NT2/D1 (cell line): ENCODE results near the gene PPFIA1.

Source experiments
- DNase-seq: peaks from one replicate; pipeline ENCODE4 v3.0.0-alpha.2; 2011; ENCODE audit warnings: low read depth, low spot score
- H3K27me3 ChIP-seq: 2 replicates; pipeline ENCODE4 v1.6.0; 2011; ENCODE audit warnings: mild to moderate bottlenecking; ENCODE audit not compliant: insufficient read length, insufficient read depth
- H3K36me3 ChIP-seq: 2 replicates; pipeline ENCODE4 v1.6.1; 2011; ENCODE audit warnings: mild to moderate bottlenecking, low read length, mixed read lengths; ENCODE audit not compliant: insufficient read depth, insufficient read length
- H3K4me1 ChIP-seq: 2 replicates; pipeline ENCODE4 v1.5.1; 2011; ENCODE audit not compliant: insufficient read depth, insufficient read length
- H3K4me3 ChIP-seq: 2 replicates; pipeline ENCODE4 v1.5.1; 2011; ENCODE audit warnings: low read depth; ENCODE audit not compliant: insufficient read length
- H3K9ac ChIP-seq: 2 replicates; pipeline ENCODE4 v1.6.0; 2011; ENCODE audit warnings: low read depth; ENCODE audit not compliant: insufficient read length
- H3K9me3 ChIP-seq: 2 replicates; pipeline ENCODE4 v1.5.1; 2011; ENCODE audit warnings: mild to moderate bottlenecking, low read length; ENCODE audit not compliant: insufficient read depth
- SUZ12 ChIP-seq: IDR thresholded peaks from 2 replicates; pipeline ENCODE4 v1.6.1; 2011; ENCODE audit not compliant: insufficient read length, insufficient read depth; ENCODE audit errors: extremely low read depth
- YY1 ChIP-seq: IDR thresholded peaks from 2 replicates; pipeline ENCODE4 v1.6.1; 2011; ENCODE audit not compliant: insufficient read length, insufficient read depth
- ZNF274 ChIP-seq: IDR thresholded peaks from 2 replicates; pipeline ENCODE4 v1.6.1; 2011; ENCODE audit warnings: mild to moderate bottlenecking, low read depth, low read length

The PPFIA1 gene

GRCh38 chr11:70415642-70416395 is 145.3 kb downstream of the PPFIA1 start:
- Histone ChIP-seq H3K9me3 (no peaks in the 10 kb centered on the region), H3K27me3 (no peaks in the 10 kb centered on the region), H3K36me3 (peaks cover 88% of the 10 kb centered on the region), H3K4me3 (no peak overlapping the region), H3K9ac (no peak overlapping the region), H3K4me1 (peaks cover 3% of the 10 kb centered on the region)
- TF ChIP-seq YY1 (no peak), ZNF274 (no peak), SUZ12 (no peak)
- no peak for DNase-seq

GRCh38 chr11:70416881-70417280 is 146.4 kb downstream of the PPFIA1 start:
- H3K27me3 ChIP-seq = no peaks in the 10 kb centered on the region
- no peaks in the 10 kb centered on the region for H3K9me3 ChIP-seq
- TF ChIP-seq ZNF274 (no peak), YY1 (no peak), SUZ12 (no peak)
- no peak overlapping the region for H3K9ac ChIP-seq
- H3K36me3 ChIP-seq = peaks cover 88% of the 10 kb centered on the region
- peaks cover 3% of the 10 kb centered on the region for H3K4me1 ChIP-seq
- no peak for DNase-seq
- no peak overlapping the region for H3K4me3 ChIP-seq

GRCh38 chr11:70418130-70418529 is 147.6 kb downstream of the PPFIA1 start:
- Histone ChIP-seq H3K27me3 (no peaks in the 10 kb centered on the region), H3K36me3 (peaks cover 88% of the 10 kb centered on the region), H3K9ac (no peak overlapping the region), H3K4me3 (no peak overlapping the region), H3K9me3 (no peaks in the 10 kb centered on the region), H3K4me1 (peaks cover 5% of the 10 kb centered on the region)
- no peak for DNase-seq
- no peak for TF ChIP-seq SUZ12

- Histone ChIP-seq H3K27me3 (no peaks in the 10 kb centered on the region), H3K4me1 (peaks cover 11% of the 10 kb centered on the region), H3K4me3 (no peak overlapping the region), H3K9ac (no peak overlapping the region), H3K36me3 (peaks cover 91% of the 10 kb centered on the region), H3K9me3 (no peaks in the 10 kb centered on the region)
- TF ChIP-seq ZNF274 (no peak), YY1 (no peak), SUZ12 (no peak)
- no peak for DNase-seq
These were observed 149.0 kb downstream of the PPFIA1 start for GRCh38 chr11:70419307-70420007.

GRCh38 chr11:70420008-70420464 is 149.5 kb downstream of the PPFIA1 start:
- no peaks in the 10 kb centered on the region for H3K27me3 ChIP-seq

GRCh38 chr11:70420496-70420895 is 150.0 kb downstream of the PPFIA1 start:
- no peak overlapping the region for H3K9ac ChIP-seq
- no peak for DNase-seq
- no peak overlapping the region for H3K4me3 ChIP-seq
- TF ChIP-seq SUZ12 = no peak
- TF ChIP-seq YY1 = no peak
- TF ChIP-seq ZNF274 = no peak
- peaks cover 13% of the 10 kb centered on the region for H3K4me1 ChIP-seq
- H3K27me3 ChIP-seq = no peaks in the 10 kb centered on the region
- H3K36me3 ChIP-seq = peaks cover 91% of the 10 kb centered on the region
- H3K9me3 ChIP-seq = no peaks in the 10 kb centered on the region

More at GRCh38 chr11:70420008-70420464, 149.5 kb downstream of the PPFIA1 start:
- H3K36me3 ChIP-seq = peaks cover 91% of the 10 kb centered on the region
- H3K9ac ChIP-seq = no peak overlapping the region
- H3K4me3 ChIP-seq = no peak overlapping the region
- TF ChIP-seq SUZ12 = no peak
- no peak for TF ChIP-seq ZNF274
- TF ChIP-seq YY1 = no peak
- H3K9me3 ChIP-seq = no peaks in the 10 kb centered on the region
- peaks cover 13% of the 10 kb centered on the region for H3K4me1 ChIP-seq
- no peak for DNase-seq

GRCh38 chr11:70421123-70421522 is 150.6 kb downstream of the PPFIA1 start:
- peaks cover 13% of the 10 kb centered on the region for H3K4me1 ChIP-seq
- no peak overlapping the region for H3K9ac ChIP-seq
- H3K36me3 ChIP-seq = peaks cover 89% of the 10 kb centered on the region
- TF ChIP-seq YY1 = no peak
- TF ChIP-seq ZNF274 = no peak
- no peak for TF ChIP-seq SUZ12
- H3K9me3 ChIP-seq = no peaks in the 10 kb centered on the region
- no peak overlapping the region for H3K4me3 ChIP-seq
- no peaks in the 10 kb centered on the region for H3K27me3 ChIP-seq
- no peak for DNase-seq
